C1 segment of cervical spinal cord (tissue), 14 donors: Measurements from ENCODE around the gene ISL1.

ENCODE experiments used
- DNase-seq, 14 donors: peaks; one replicate each; lab custom pipeline; 2025; lab: John Stamatoyannopoulos, UW

The ISL1 gene

GRCh38 chr5:51386916-51387883 lies 4.0 kb downstream of the ISL1 start:
- DNase-seq, result no peak

- DNase-seq, result no peak
Observed at GRCh38 chr5:51387884-51388275, 4.6 kb downstream of the ISL1 start.

GRCh38 chr5:51388488-51389287 lies 5.4 kb downstream of the ISL1 start:
- DNase-seq, result no peak

- DNase-seq, result no peak
Observed at GRCh38 chr5:51389288-51389576, 6.0 kb downstream of the ISL1 start.

- no peak for DNase-seq
Observed at GRCh38 chr5:51389577-51390463, 6.6 kb downstream of the ISL1 start.

GRCh38 chr5:51391175-51391574 lies 7.9 kb downstream of the ISL1 start:
- DNase-seq, result no peak

- DNase-seq, result no peak
Observed at GRCh38 chr5:51392689-51393199, 9.5 kb downstream of the ISL1 start.

GRCh38 chr5:51394609-51395008 lies 11.4 kb downstream of the ISL1 start:
- no peak for DNase-seq

- DNase-seq, result no peak
Observed at GRCh38 chr5:51395245-51395644, 12.0 kb downstream of the ISL1 start.

- no peak for DNase-seq
Observed at GRCh38 chr5:51395666-51396356, 12.6 kb downstream of the ISL1 start.

- DNase-seq, result no peak
Observed at GRCh38 chr5:51396797-51397196, 13.5 kb downstream of the ISL1 start.

GRCh38 chr5:51397996-51398395 lies 14.7 kb downstream of the ISL1 start:
- no peak for DNase-seq

GRCh38 chr5:51398875-51399642 lies 15.8 kb downstream of the ISL1 start:
- DNase-seq, result no peak

- no peak for DNase-seq
Observed at GRCh38 chr5:51399643-51400006, 16.4 kb downstream of the ISL1 start.

GRCh38 chr5:51404255-51404654 lies 21.0 kb downstream of the ISL1 start:
- DNase-seq, result no peak

- DNase-seq, result no peak
Observed at GRCh38 chr5:51411921-51412325, 28.7 kb downstream of the ISL1 start.

GRCh38 chr5:51414516-51414915 lies 31.3 kb downstream of the ISL1 start:
- DNase-seq, result no peak

- DNase-seq, result no peak
Observed at GRCh38 chr5:51416149-51416548, 32.9 kb downstream of the ISL1 start.

- no peak for DNase-seq
Observed at GRCh38 chr5:51433052-51433710, 49.9 kb downstream of the ISL1 start.

GRCh38 chr5:51439232-51439631 lies 56.0 kb downstream of the ISL1 start:
- no peak for DNase-seq
